ENCODE results near the gene ELOVL6. TPM values are rescaled to one million over a fixed set of nuclear protein-coding genes. Genes with fewer than 3 reads are reported as not detected.

ELOVL6 gene
- total RNA-seq, 1 experiment from 2014 or later, result 9.5 TPM

DNA sequence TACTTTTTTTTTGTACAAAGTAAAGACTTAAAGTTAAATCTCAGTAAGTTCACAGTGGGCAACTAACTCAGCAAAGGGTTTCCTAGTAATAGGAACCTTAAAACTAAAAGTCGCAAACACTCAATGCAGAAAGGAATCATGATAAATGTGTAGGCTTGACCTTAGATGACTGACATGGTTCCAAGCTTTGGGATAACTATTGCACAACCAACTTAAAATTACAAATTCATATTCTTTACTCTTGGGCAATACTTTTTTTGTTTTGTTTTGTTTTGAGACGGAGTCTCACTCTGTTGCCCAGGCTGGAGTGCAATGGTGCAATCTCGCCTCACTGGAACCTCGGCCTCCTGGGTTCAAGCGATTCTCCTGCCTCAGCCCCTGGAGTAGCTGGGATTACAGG lies 8.2 kb downstream of the ELOVL6 start:
- Histone ChIP-seq H3K36me3 (ENCODE audit: control insufficient read depth, insufficient read depth, low read length) (no peaks in the 10 kb centered on the region), H3K9me3 (no peaks in the 10 kb centered on the region), H3K4me3 (ENCODE audit: low read depth, low read length) (no peak overlapping the region), H3K27me3 (replicated peaks; ENCODE audit: control insufficient read depth, insufficient read depth, low read length) (no peaks in the 10 kb centered on the region), H3K4me1 (peaks cover 27% of the 10 kb centered on the region)
- no peak overlapping the region for H3K27ac Mint-ChIP-seq (ENCODE audit: unreplicated experiment)
- no peak for DNase-seq
- peaks cover 7% of the 10 kb centered on the region for H3K4me1 Mint-ChIP-seq (ENCODE audit: low read depth, unreplicated experiment)
- TF ChIP-seq, protein P1, sequence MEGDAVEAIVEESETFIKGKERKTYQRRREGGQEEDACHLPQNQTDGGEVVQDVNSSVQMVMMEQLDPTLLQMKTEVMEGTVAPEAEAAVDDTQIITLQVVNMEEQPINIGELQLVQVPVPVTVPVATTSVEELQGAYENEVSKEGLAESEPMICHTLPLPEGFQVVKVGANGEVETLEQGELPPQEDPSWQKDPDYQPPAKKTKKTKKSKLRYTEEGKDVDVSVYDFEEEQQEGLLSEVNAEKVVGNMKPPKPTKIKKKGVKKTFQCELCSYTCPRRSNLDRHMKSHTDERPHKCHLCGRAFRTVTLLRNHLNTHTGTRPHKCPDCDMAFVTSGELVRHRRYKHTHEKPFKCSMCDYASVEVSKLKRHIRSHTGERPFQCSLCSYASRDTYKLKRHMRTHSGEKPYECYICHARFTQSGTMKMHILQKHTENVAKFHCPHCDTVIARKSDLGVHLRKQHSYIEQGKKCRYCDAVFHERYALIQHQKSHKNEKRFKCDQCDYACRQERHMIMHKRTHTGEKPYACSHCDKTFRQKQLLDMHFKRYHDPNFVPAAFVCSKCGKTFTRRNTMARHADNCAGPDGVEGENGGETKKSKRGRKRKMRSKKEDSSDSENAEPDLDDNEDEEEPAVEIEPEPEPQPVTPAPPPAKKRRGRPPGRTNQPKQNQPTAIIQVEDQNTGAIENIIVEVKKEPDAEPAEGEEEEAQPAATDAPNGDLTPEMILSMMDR (IDR thresholded peaks at IDR 0.05; ENCODE audit: insufficient read depth in 1 of 2, low read depth in 1 of 2, low read length in 1 of 2, severe bottlenecking in 1 of 2, unreplicated experiment in 1 of 2), result no peak
- POLR2A ChIA-PET, result no interaction called here
- no peaks in the 10 kb centered on the region for H3K36me3 Mint-ChIP-seq (ENCODE audit: insufficient read depth, unreplicated experiment)
- intact Hi-C loops (cut with micrococcal nuclease; ENCODE audit: unreplicated experiment), result loop anchor here (10.0 kb wide), 1 partner anchor 435 kb away; the partner anchor contains the start of gene PITX2
- BruUV-seq (replicated peaks), result no TSS peak
- no peak overlapping the region for H3K4me3 Mint-ChIP-seq (ENCODE audit: unreplicated experiment)
- no peaks in the 10 kb centered on the region for H3K9me3 Mint-ChIP-seq (ENCODE audit: unreplicated experiment)
- CTCF ChIA-PET, result no interaction called here
- no peaks in the 10 kb centered on the region for H3K27me3 Mint-ChIP-seq (ENCODE audit: insufficient read depth, unreplicated experiment)

DNA sequence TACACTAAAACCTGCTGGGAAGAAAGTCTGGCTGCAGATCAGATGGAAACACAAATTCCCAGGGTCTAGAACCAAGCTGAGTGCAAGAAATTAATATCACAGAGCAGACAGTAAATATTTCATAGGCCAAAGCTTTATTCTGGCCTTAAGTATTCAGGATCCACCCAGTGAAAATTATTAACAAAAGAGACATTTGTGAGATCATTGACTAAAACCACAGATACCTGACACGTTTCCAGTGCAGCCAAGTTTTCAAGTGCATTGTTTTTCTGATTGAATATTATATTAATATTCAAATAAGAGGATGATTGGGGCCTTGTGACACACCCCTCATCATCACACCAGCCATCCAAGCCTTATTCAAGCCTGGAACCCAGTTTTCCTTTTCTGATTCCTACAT lies 10.3 kb downstream of the ELOVL6 start:
- Mint-ChIP-seq H3K4me1 (ENCODE audit: low read depth, unreplicated experiment) (peaks cover 11% of the 10 kb centered on the region), H3K27me3 (ENCODE audit: insufficient read depth, unreplicated experiment) (no peaks in the 10 kb centered on the region), H3K4me3 (ENCODE audit: unreplicated experiment) (no peak overlapping the region), H3K27ac (ENCODE audit: unreplicated experiment) (no peak overlapping the region), H3K9me3 (ENCODE audit: unreplicated experiment) (no peaks in the 10 kb centered on the region), H3K36me3 (ENCODE audit: insufficient read depth, unreplicated experiment) (no peaks in the 10 kb centered on the region)
- Histone ChIP-seq H3K27me3 (replicated peaks; ENCODE audit: control insufficient read depth, insufficient read depth, low read length) (no peaks in the 10 kb centered on the region), H3K36me3 (ENCODE audit: control insufficient read depth, insufficient read depth, low read length) (no peaks in the 10 kb centered on the region), H3K9me3 (no peaks in the 10 kb centered on the region), H3K4me3 (ENCODE audit: low read depth, low read length) (no peak overlapping the region), H3K4me1 (peaks cover 11% of the 10 kb centered on the region)
- intact Hi-C loops (cut with micrococcal nuclease; ENCODE audit: unreplicated experiment), result no loop called here
- no TSS peak for BruUV-seq (replicated peaks)
- ChIA-PET POLR2A (no interaction called here), CTCF (no interaction called here)
- TF ChIP-seq, protein P1 (IDR thresholded peaks at IDR 0.05; ENCODE audit: insufficient read depth in 1 of 2, low read depth in 1 of 2, low read length in 1 of 2, severe bottlenecking in 1 of 2, unreplicated experiment in 1 of 2), result no peak
- DNase-seq, result no peak

DNA sequence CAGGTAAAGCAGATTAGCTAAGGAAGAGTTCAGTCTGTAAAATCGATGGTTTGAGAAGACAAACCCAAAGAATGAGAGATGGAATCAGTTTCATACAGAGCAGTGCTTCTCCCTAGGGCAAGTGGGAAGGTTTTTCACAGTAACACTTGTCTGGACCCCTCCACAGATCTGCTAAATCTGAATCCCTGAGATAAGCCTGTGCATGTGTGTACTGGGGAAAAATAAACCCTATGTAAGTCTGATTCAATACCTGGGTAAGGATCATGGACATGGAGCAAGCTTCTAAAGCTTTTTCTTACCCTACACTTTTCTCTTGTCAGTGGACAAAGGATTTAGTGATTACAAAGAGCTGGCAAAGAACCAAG lies 13.6 kb downstream of the ELOVL6 start:
- TF ChIP-seq, protein P1 (IDR thresholded peaks at IDR 0.05; ENCODE audit: insufficient read depth in 1 of 2, low read depth in 1 of 2, low read length in 1 of 2, severe bottlenecking in 1 of 2, unreplicated experiment in 1 of 2), result no peak
- Histone ChIP-seq H3K9me3 (no peaks in the 10 kb centered on the region), H3K4me3 (ENCODE audit: low read depth, low read length) (no peak overlapping the region), H3K27me3 (replicated peaks; ENCODE audit: control insufficient read depth, insufficient read depth, low read length) (no peaks in the 10 kb centered on the region), H3K36me3 (ENCODE audit: control insufficient read depth, insufficient read depth, low read length) (no peaks in the 10 kb centered on the region), H3K4me1 (peaks cover 7% of the 10 kb centered on the region; the same call in 1 of the 2 replicates)
- Mint-ChIP-seq H3K27me3 (ENCODE audit: insufficient read depth, unreplicated experiment) (no peaks in the 10 kb centered on the region), H3K9me3 (ENCODE audit: unreplicated experiment) (no peaks in the 10 kb centered on the region), H3K4me1 (ENCODE audit: low read depth, unreplicated experiment) (peaks cover 6% of the 10 kb centered on the region), H3K36me3 (ENCODE audit: insufficient read depth, unreplicated experiment) (no peaks in the 10 kb centered on the region), H3K4me3 (ENCODE audit: unreplicated experiment) (no peak overlapping the region), H3K27ac (ENCODE audit: unreplicated experiment) (no peak overlapping the region)
- intact Hi-C loops (cut with micrococcal nuclease; ENCODE audit: unreplicated experiment), result no loop called here
- ChIA-PET POLR2A (no interaction called here), CTCF (no interaction called here)
- no peak for DNase-seq
- BruUV-seq (replicated peaks), result no TSS peak

All from Caco-2 (cell line).